Vagina (tissue), 2 donors: Measurements from ENCODE around the gene KBTBD8.

Experiments
- POLR2A ChIP-seq, 2 donors: fragments of 450-650 bp; IDR thresholded peaks; one replicate each; pipeline ENCODE4 v1.6.1; 2017; ENCODE audit warnings: antibody characterized with exemption in 2 of 2, mild to moderate bottlenecking in 2 of 2, moderate library complexity in 2 of 2
- POLR2AphosphoS5 ChIP-seq, 2 donors: sonication (generic); formaldehyde crosslinking; IDR thresholded peaks; one replicate each; pipeline ENCODE4 v1.9.0; 2017; ENCODE audit warnings: antibody characterized with exemption in 2 of 2, mild to moderate bottlenecking in 2 of 2, low read depth in 1 of 2; ENCODE audit not compliant: insufficient read depth in 1 of 2
- TF ChIP-seq, protein P1 (sequence below), 3 experiments: fragments of 450-650 bp in 2 of 3; fragments of 200-600 bp in 1 of 3; sonication (generic) in 1 of 3; IDR thresholded peaks; one replicate each; pipeline ENCODE4 v1.5.1; 2017 to 2019; ENCODE audit warnings: antibody characterized with exemption in 3 of 3, mild to moderate bottlenecking in 2 of 3, moderate library complexity in 2 of 3

- TF ChIP-seq, protein P1, sequence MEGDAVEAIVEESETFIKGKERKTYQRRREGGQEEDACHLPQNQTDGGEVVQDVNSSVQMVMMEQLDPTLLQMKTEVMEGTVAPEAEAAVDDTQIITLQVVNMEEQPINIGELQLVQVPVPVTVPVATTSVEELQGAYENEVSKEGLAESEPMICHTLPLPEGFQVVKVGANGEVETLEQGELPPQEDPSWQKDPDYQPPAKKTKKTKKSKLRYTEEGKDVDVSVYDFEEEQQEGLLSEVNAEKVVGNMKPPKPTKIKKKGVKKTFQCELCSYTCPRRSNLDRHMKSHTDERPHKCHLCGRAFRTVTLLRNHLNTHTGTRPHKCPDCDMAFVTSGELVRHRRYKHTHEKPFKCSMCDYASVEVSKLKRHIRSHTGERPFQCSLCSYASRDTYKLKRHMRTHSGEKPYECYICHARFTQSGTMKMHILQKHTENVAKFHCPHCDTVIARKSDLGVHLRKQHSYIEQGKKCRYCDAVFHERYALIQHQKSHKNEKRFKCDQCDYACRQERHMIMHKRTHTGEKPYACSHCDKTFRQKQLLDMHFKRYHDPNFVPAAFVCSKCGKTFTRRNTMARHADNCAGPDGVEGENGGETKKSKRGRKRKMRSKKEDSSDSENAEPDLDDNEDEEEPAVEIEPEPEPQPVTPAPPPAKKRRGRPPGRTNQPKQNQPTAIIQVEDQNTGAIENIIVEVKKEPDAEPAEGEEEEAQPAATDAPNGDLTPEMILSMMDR (IDR thresholded peaks at IDR 0.05): no peak
- TF ChIP-seq POLR2A (IDR thresholded peaks at IDR 0.05) (no peak), POLR2AphosphoS5 (IDR thresholded peaks at IDR 0.05; ENCODE audit: insufficient read depth in 1 of 2, low read depth in 1 of 2) (no peak)
Observed at GRCh38 chr3:67017211-67017610, 19.1 kb downstream of the KBTBD8 start.
